ENCODE data around the gene AFG1L.
"Not testable (repeated sequence)": the region's sequence is repeated elsewhere in the genome, so short reads cannot be mapped to it uniquely, and the experiment has no call there.

DNA sequence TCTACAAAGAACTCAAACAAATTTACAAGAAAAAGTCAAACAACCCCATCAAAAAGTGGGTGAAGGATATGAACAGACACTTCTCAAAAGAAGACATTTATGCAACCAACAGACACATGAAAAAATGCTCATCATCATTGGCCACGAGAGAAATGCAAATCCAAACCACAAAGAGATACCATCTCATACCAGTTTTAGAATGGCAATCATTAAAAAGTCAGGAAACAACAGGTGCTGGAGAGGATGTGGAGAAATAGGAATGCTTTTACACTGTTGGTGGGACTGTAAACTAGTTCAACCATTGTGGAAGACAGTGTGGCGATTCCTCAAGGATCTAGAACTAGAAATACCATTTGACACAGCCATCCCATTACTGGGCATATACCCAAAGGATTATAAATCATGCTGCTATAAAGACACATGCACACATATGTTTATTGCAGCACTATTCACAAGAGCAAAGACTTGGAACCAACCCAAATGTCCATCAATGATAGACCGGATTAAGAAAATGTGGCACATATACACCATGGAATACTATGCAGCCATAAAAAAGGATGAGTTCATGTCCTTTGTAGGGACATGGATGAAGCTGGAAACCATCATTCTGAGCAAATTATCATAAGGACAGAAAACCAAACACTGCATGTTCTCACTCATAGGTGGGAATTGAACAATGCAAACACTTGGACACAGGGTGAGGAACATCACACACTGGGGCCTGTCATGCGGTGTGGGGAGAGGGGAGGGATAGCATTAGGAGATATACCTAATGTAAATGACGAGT, 121.4 kb downstream of the AFG1L start:
- TF ChIP-seq POLR2A, TAF1, POLR2AphosphoS5, POU2F2 (IDR thresholded peaks at IDR 0.05; ENCODE audit: low read depth, low read length): not testable (repeated sequence)

All from GM12891 (cell line).